ENCODE results near the gene IL17C.

DNA sequence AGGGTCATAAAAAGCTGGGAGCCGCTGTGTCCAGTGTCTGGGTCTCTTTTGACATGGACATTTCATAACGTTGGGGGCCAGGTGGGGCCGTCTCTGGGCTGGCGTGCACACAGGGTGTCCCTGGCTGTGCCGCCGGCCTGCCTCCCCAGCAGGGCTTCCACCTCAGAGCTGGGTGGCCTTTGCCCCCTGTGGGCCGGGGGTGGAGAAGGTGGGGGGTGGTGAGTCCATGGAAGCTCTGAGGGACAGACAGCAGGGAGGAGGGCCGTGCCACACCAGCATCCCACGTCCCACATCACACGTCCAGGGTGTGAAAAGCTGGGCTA lies 48.8 kb downstream of the IL17C start:
- TF ChIP-seq, protein P1, sequence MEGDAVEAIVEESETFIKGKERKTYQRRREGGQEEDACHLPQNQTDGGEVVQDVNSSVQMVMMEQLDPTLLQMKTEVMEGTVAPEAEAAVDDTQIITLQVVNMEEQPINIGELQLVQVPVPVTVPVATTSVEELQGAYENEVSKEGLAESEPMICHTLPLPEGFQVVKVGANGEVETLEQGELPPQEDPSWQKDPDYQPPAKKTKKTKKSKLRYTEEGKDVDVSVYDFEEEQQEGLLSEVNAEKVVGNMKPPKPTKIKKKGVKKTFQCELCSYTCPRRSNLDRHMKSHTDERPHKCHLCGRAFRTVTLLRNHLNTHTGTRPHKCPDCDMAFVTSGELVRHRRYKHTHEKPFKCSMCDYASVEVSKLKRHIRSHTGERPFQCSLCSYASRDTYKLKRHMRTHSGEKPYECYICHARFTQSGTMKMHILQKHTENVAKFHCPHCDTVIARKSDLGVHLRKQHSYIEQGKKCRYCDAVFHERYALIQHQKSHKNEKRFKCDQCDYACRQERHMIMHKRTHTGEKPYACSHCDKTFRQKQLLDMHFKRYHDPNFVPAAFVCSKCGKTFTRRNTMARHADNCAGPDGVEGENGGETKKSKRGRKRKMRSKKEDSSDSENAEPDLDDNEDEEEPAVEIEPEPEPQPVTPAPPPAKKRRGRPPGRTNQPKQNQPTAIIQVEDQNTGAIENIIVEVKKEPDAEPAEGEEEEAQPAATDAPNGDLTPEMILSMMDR (IDR thresholded peaks at IDR 0.05) = no peak
- TF ChIP-seq EZH2 (IDR thresholded peaks at IDR 0.05; ENCODE audit: borderline replicate concordance, insufficient read depth, low read depth, low read length, poor library complexity, severe bottlenecking) = no peak

Data from B cell (primary cell).